Measurements from ENCODE around the gene PIGK.
"Not testable (repeated sequence)": the region's sequence is repeated elsewhere in the genome, so short reads cannot be mapped to it uniquely, and the experiment has no call there.

The PIGK gene

DNA sequence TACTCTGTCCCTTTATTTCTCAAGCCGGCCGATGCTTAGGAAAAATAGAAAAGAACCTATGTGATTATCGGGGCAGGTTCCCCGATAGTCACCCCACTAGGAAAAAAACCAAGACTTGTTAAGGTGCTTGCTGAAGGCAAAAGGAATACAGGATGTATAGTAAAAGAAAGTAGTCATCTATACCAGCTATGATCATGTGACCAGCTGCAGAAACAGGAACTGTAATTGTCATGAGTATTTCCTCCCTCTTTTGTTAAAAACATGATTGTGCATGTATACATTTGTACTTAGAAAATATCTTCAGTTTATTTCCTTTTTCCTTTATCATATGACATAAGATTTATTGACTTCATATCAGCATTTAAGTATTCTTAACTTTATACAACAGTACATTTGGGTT is 30.5 kb downstream of the PIGK start:
- no peak for DNase-seq

GRCh38 chr1:77186907-77187306 is 32.3 kb downstream of the PIGK start:
- DNase-seq, result not testable (repeated sequence)

GRCh38 chr1:77182083-77182482 is 37.1 kb downstream of the PIGK start:
- DNase-seq, result no peak

DNA sequence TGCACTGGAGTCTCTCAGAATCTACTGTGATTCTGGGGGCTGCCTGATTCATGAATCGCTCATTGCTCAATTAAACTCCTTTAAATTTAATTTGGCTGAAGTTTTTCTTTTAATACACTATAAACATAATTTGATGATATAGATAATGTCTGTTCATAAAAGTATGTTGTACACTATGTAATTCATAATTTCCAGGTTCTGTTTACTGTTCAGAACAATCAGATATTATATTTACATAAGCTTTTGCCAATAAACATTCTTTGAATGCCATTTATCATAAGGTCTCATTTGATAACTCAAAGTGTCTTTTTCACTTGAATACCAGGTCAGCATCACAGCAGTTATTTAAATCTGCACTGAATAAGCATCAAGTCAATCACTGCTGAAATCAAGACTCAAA is 39.6 kb downstream of the PIGK start:
- DNase-seq, result no peak

- DNase-seq, result peak; percentile 17
Observed at GRCh38 chr1:77175230-77175844, 43.9 kb downstream of the PIGK start.

DNA sequence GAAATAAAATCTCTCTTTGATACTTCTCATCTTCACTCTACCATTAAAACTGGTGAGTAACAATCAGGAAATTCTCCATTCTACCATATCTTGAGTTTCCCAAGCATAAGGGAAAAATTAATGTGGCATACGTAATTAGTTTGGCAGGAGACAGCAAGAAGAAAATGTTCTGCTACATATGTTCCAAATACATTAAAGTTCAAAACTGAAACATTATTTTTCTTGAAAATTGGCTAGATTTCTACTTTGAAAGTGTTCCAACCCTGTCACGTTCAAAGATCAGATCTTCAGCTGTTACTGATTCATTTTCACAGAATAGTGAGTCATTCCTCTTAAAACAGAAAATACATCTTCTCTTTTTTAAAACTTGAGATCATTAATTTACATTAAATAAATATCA is 48.5 kb downstream of the PIGK start:
- no peak for DNase-seq

GRCh38 chr1:77168358-77168757 is 50.9 kb downstream of the PIGK start:
- DNase-seq, result no peak

GRCh38 chr1:77164434-77164944 is 54.7 kb downstream of the PIGK start:
- DNase-seq, result no peak

DNA sequence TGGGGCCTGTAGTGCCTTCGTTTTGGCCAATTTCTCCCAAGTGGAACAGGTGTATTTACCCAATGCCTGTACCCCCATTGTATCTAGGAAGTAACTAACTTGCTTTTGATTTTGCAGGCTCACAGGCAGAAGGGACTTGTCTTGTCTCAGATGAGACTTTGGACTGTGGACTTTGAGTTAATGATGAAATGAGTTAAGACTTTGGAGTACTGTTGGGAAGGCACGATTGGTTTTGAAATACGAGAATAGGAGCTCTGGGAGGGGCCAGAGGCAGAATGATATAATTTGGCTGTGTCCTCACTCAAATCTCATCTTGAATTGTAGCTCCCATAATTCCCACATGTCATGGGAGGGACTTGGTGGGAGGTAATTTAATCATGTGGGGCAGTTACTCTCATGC is 59.5 kb downstream of the PIGK start:
- DNase-seq, result not testable (repeated sequence)

- DNase-seq, result no peak
Observed at GRCh38 chr1:77156214-77156613, 63.0 kb downstream of the PIGK start.

- DNase-seq, result no peak
Observed at GRCh38 chr1:77146270-77146669, 73.0 kb downstream of the PIGK start.

- peak; percentile 9 for DNase-seq
Observed at GRCh38 chr1:77143529-77144121, 75.6 kb downstream of the PIGK start.

GRCh38 chr1:77139389-77139788 is 79.8 kb downstream of the PIGK start:
- DNase-seq, result peak; percentile 4

DNA sequence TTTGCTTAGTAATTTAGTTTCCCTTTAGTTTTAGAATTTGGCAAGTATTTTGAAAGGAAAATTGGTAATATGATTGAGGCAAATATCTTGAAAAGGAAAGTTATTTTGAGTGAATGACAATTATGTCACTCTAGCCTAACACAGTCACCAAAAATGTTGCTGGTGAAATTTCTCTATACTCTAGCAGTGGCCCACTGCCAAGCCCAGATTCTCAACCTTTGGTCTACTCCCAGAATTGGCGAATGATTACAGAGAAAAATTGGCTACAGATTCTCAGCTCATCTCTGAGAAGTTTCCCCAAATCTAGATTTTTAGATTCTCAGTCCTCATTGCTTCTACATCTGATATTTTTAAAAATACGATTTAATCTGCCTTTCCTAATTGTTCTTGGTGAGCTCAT is 84.9 kb downstream of the PIGK start:
- DNase-seq, result no peak

DNA sequence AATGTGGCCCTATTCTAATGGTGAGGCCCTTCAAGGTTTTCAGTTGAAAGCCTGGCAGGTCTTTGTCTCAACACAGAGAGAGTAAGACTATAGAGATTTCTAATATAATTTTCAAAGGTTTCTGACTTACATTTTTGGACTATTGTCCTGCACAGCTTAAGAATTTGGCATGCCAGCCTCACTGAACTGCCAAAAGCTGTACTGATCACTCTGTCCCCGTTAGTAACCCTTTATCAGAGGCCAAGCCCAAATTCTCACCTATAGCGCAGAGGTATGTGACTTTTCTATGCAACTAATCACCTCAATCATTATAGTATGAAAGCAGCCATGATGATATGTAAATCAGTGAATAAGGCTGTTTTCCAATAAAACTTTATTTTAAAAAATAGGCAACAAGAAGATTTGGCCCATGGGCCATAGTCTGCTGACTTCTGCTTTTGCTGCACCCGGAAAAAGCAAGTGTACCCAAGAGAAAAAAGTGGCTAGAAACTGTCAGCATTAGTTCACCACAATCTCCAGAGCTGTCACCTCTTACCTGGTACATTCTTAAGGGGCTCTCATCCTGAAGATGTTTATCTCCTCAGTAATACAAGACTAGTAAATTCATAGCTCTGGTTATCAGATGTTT is 85.4 kb downstream of the PIGK start:
- DNase-seq, result no peak

- peak; percentile 80 for DNase-seq
Observed at GRCh38 chr1:77126307-77126706, 92.9 kb downstream of the PIGK start.

DNA sequence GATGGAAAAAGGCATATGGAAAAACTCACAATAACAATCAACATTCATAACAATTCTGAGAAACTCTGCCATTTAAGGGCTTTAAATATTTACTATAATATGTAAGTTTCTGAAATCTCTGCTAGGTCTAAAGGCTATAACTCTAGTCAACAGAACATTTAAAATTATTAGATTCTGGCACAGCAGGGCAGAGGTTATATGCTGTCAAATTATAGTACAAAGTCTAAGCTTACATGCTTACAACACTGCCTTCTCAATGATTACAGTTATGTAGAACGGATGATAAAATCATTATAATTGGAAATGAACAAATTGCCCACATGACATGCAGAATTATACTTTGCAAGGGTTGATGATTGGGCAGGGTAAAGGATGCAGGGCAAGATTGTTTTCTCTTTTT is 97.7 kb downstream of the PIGK start:
- DNase-seq, result no peak

- no peak for DNase-seq
Observed at GRCh38 chr1:77120950-77121349, 98.3 kb downstream of the PIGK start.

- no peak for DNase-seq
Observed at GRCh38 chr1:77118712-77119111, 100.5 kb downstream of the PIGK start.

GRCh38 chr1:77104672-77105071 is 114.6 kb downstream of the PIGK start:
- no peak for DNase-seq

- DNase-seq, result peak; percentile 3
Observed at GRCh38 chr1:77103486-77103885, 115.7 kb downstream of the PIGK start.

GRCh38 chr1:77100875-77101274 is 118.4 kb downstream of the PIGK start:
- no peak for DNase-seq

GRCh38 chr1:77096496-77097255 is 122.6 kb downstream of the PIGK start:
- DNase-seq, result no peak

- DNase-seq, result peak; percentile 72
Observed at GRCh38 chr1:77095236-77095635, 124.0 kb downstream of the PIGK start.
